Fibroblast of lung (primary cell): Measurements from ENCODE around the gene EREG.

Experiments
- EZH2 ChIP-seq: IDR thresholded peaks from 2 replicates; pipeline ENCODE4 v1.5.1; 2012; ENCODE audit warnings: low read length, control low read depth, mild to moderate bottlenecking; ENCODE audit errors: missing control alignments
- TF ChIP-seq, protein P1 (sequence below), 2 donors: IDR thresholded peaks in 1 of 2; conservative IDR thresholded peaks in 1 of 2; 1 replicate in 1 of 2; 2 replicates in 1 of 2; pipeline ENCODE4 v1.5.1; 2011 to 2012; ENCODE audit warnings: low read length in 2 of 2, control low read depth in 1 of 2, inconsistent platforms in 1 of 2, low read depth in 1 of 2, mild to moderate bottlenecking in 1 of 2

DNA sequence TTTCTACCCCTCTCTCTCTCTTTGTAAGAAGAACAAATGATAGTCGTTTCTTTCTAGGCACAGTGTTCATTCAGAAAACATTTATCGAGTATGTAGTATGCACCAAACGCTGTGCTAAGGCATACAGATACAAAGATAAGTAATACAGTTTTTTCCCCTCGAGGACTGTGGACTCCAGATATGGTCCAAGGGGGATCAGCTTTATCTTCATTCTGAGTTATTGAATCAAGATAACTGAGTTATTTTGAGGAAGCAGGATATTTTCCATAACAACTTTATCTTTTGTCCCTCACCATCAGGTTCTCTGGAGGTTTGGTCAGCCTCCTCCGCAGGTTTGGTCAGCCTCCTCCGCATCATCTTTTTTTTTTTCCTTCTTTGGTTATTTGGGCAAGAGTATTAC lies 15.0 kb downstream of the EREG start:
- TF ChIP-seq, protein P1, sequence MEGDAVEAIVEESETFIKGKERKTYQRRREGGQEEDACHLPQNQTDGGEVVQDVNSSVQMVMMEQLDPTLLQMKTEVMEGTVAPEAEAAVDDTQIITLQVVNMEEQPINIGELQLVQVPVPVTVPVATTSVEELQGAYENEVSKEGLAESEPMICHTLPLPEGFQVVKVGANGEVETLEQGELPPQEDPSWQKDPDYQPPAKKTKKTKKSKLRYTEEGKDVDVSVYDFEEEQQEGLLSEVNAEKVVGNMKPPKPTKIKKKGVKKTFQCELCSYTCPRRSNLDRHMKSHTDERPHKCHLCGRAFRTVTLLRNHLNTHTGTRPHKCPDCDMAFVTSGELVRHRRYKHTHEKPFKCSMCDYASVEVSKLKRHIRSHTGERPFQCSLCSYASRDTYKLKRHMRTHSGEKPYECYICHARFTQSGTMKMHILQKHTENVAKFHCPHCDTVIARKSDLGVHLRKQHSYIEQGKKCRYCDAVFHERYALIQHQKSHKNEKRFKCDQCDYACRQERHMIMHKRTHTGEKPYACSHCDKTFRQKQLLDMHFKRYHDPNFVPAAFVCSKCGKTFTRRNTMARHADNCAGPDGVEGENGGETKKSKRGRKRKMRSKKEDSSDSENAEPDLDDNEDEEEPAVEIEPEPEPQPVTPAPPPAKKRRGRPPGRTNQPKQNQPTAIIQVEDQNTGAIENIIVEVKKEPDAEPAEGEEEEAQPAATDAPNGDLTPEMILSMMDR (conservative IDR thresholded peaks at IDR 0.05 in 1 of 2, IDR thresholded peaks at IDR 0.05 in 1 of 2; ENCODE audit: low read depth in 1 of 2, low read length in 2 of 2) = no peak
- no peak for TF ChIP-seq EZH2
